ENCODE data around the gene DCTN4.

GRCh38 chr5:150750469-150750868 lies 8.3 kb downstream of the DCTN4 start:
- TF ChIP-seq CTCF (IDR thresholded peaks at IDR 0.05): no peak
- TF ChIP-seq TEAD4 (CRISPR knock-in tag; IDR thresholded peaks at IDR 0.05): no peak
- TF ChIP-seq ELF4 (CRISPR knock-in tag; IDR thresholded peaks at IDR 0.05; ENCODE audit: low read depth): no peak
- no peak for TF ChIP-seq NR2C2 (CRISPR knock-in tag; IDR thresholded peaks at IDR 0.05)
- no peak for TF ChIP-seq RELA (CRISPR knock-in tag; IDR thresholded peaks at IDR 0.05; ENCODE audit: borderline replicate concordance)
- no peak for TF ChIP-seq ATF3 (CRISPR knock-in tag; conservative IDR thresholded peaks at IDR 0.05)
- TF ChIP-seq JUN (CRISPR knock-in tag; IDR thresholded peaks at IDR 0.05): no peak
- TF ChIP-seq E2F1 (CRISPR knock-in tag; IDR thresholded peaks at IDR 0.05): no peak

All from WTC11 (cell line).